Caki2 (cell line): ENCODE data around the gene PSMA5. TPM values are rescaled to one million over a fixed set of nuclear protein-coding genes. Genes with fewer than 3 reads are reported as not detected.
"Not testable (repeated sequence)": the region's sequence is repeated elsewhere in the genome, so short reads cannot be mapped to it uniquely, and the experiment has no call there.

ENCODE experiments used
- DNase-seq: peaks from one replicate; pipeline ENCODE4 v3.0.0-alpha.2; 2015; ENCODE audit warnings: low read depth
- in situ Hi-C: cut with HindIII; loops from 2 replicates; pipeline ENCODE4 v1.10.0; 2016; ENCODE audit warnings: low sequenced_read_pairs, low pct_unique_long_range_greater_than_20kb, mixed read lengths
- total RNA-seq: library from RNA; depleted of rRNA; stranded (reverse); fragments of >200 nt; shearing (Covaris generic); gene quantifications from 2 replicates; pipeline ENCODE4 v1.2.3, GENCODE V29; 2014; ENCODE audit warnings: low replicate concordance

PSMA5 gene
- total RNA-seq, 1 experiment from 2014 or later = 108 TPM

GRCh38 chr1:109381573-109381972 lies 44.7 kb downstream of the PSMA5 start:
- in situ Hi-C loops = no loop called here
- DNase-seq = no peak

DNA sequence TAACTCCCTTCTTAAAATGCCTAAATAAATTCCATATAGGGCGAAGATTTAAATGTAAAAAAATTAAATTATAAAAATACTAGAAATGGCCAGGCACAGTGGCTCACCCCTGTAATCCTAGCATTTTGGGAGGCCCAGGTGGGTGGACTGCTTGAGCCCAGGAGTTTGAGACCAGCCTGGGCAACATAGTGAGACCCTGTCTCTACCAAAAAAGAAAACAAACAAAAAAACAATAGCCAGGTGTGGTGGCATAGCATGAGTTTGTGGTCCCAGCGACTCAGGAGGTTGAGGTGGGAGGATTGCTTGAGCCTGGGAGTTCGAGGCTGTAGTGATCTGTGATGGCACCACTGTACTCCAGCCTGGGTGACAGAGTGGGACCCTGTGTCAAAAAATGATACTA lies 46.3 kb downstream of the PSMA5 start:
- in situ Hi-C loops = no loop called here
- no peak for DNase-seq

- in situ Hi-C loops = no loop called here
- DNase-seq = no peak
Measured at GRCh38 chr1:109379422-109379821, 46.8 kb downstream of the PSMA5 start.

DNA sequence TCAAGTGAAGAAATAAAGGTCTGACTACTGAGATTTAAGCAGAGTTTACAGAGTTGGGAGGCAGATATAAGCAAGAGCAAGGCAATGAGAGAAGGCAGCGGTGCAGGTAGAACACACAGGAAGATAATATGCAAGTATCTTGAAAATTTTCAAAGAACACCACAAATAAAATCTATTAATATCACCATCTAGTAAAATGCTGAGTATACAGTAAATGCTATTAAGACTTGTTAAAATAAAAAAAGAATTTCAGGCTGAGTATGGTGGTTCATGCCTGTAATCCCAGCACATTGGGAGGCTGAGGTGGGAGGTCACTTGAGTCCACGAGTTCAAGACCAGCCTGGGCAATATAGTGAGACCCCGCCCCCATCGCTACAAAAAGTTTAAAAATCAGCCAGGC lies 48.5 kb downstream of the PSMA5 start:
- in situ Hi-C loops = no loop called here
- DNase-seq = no peak

DNA sequence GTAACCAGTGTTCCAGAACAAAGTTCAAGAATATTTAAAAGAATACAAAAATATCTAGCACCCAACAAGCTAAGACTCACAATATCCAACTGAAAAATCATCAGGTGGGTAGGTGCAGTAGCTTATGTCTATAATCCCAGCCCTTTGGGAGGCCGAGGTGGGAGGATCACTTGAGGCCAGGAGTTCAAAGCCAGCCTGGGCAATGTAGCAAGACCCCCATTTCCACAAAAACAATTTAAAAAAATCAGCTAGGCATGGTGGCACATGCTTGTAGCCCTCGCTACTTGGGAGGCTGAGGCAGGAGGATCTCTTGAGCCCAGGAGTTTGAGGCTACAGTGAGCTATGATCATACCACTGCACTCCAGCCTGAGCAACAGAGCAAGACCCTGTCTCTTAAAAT lies 52.6 kb downstream of the PSMA5 start:
- DNase-seq, in situ Hi-C loops: not testable (repeated sequence)

DNA sequence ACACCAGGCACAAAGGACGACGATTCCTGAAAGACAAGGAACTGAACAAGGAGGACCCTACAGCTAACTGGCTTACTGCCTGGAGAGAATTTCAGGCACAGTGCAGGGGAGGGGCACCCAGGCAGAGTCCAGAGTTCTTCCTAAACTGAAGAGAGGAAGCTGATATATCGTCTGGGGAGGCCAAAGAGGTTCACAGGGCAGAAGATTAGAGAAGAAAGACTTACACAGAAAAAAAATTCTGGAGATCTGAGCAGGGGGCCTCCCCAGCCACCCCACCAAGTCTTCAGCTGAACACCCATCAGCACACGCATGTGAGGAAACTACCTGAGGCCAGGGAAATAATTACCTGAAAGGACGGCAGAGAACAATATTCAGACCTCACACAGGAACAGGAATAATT lies 53.1 kb downstream of the PSMA5 start:
- DNase-seq = no peak
- in situ Hi-C loops = no loop called here

GRCh38 chr1:109372281-109372680 lies 54.0 kb downstream of the PSMA5 start:
- in situ Hi-C loops = no loop called here

DNA sequence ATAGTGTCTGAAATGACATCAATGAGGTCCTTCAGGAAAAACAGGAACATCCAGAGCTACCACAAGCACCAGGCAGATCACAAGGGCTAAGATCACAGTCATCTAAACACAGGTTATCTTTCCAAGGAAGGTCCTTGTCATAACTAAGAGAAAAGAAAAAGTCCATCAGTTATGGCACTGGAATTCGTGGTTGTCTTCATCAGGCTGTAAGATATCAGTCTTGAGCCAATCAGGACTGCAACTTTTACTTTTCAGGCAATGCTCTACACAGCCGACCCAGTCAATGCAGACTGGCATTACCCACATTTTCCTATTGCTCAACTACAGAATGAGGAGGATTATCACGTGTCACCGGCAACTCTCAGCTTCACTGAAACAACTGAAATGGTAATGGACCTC lies 54.9 kb downstream of the PSMA5 start:
- no peak for DNase-seq

More at GRCh38 chr1:109372281-109372680, 54.0 kb downstream of the PSMA5 start:
- DNase-seq = no peak

DNA sequence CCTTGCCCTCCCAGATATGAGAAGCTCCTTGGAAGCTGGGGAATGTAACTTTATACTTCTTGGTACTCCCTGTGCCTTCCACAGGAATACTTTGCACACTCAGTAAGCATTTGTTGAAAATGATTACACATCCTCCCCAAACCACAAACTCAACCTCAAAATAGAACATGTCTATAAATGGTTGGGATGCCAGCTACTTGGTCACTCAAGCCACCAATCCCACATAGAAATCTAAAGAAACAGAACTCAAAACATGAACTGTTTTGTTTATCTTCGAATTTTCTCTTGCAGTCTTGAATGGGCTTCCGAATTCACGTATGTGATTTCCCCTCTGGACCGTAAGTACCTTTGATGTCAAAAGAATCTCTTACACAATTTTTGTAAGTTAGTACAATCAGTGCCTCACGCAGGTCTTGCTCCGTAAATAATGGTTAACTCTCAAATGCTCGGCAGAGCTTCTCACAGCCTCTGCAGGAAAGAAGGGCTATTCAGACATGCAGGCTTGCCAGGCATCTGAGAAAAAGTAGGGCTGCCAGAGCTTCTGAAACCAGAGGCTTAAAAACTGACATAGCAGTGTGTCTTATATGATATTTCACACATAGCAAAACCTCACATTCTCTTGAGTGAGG lies 55.4 kb downstream of the PSMA5 start:
- no peak for DNase-seq
- in situ Hi-C loops = no loop called here

More for the DNA sequence above, 54.9 kb downstream of the PSMA5 start:
- in situ Hi-C loops = no loop called here

GRCh38 chr1:109369167-109369746 lies 57.0 kb downstream of the PSMA5 start:
- no peak for DNase-seq
- in situ Hi-C loops = no loop called here

DNA sequence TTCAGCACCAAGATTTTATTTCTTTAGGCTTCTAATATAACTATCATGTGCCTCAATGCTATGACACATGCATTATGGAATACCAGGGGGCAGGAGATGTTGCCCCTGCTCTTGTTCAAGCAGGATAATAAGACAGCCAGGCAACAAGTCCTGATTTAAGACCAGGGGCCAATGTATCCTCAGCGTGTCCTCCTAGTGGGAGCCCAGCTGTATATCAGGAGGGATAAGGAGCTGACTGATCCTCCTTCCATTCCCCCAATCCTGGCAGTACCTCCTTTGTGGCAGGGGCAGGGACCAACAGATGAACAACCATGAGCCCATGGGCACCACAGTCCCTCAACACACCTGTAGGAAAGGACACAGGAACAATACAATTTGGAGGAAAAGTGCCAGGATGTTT lies 57.8 kb downstream of the PSMA5 start:
- in situ Hi-C loops = no loop called here

GRCh38 chr1:109367626-109368025 lies 58.6 kb downstream of the PSMA5 start:
- DNase-seq = no peak
- in situ Hi-C loops = no loop called here

More for the DNA sequence above, 57.8 kb downstream of the PSMA5 start:
- DNase-seq = no peak

GRCh38 chr1:109365642-109366204 lies 60.5 kb downstream of the PSMA5 start:
- no peak for DNase-seq
- in situ Hi-C loops = no loop called here

DNA sequence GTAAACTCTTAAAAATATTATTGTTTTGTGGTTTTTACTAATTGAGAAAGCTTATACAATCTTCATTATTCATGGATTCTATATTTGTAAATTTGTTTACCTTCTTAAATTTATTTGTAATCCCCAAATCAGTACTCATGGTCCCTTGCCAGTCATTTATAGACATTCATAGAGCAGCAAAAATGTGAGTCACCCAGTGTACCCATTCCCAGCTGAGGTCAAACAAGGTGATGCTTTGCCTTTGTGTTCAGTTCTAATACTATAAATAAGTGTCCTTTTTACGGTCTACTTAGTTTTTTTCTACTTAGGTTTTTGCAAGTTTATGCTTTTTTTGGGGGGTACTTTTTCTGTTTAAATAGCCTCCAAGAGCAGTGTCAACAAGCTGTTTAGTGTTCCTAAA lies 64.6 kb downstream of the PSMA5 start:
- DNase-seq = no peak

GRCh38 chr1:109361069-109361468 lies 65.2 kb downstream of the PSMA5 start:
- in situ Hi-C loops = no loop called here
- DNase-seq = no peak

More for the DNA sequence above, 64.6 kb downstream of the PSMA5 start:
- in situ Hi-C loops = no loop called here

DNA sequence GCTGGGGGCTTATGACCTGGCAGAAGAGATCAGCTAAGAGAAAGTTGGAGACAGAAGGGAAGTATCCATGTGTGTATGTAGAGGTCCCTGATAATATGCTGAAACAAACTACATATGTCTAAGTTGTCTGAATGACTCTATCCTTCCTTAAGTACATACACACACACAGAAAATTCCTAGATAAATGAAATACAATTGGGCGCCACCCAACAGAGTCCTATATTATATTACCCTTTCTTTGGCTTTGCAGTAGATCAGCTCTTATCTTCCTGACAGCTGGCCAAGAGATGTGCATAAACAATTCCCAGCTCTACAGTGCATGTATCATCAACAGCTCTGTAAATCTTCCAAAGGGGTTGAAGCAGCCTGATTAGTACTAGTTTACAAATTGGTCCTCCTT lies 68.6 kb downstream of the PSMA5 start:
- no peak for DNase-seq
- in situ Hi-C loops = no loop called here

DNA sequence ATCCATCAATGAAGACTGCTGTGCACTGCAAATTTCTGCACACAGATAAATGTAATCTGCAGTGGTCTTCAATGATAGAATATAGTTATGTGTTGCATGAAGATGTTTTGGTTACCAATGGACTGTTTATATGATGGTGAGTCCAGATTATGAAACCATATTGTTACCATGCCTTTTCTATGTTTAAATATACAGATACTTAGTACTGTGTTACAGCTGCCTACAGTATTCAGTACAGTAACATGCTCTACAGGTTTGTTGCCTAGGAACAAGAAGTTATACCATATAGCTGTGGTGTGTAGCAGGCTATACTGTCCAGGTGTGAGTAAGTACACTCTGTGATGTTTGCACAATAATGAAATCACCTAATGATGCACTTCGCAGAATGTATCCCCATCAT lies 69.3 kb downstream of the PSMA5 start:
- in situ Hi-C loops = no loop called here
- DNase-seq = no peak

GRCh38 chr1:109356505-109356904 lies 69.7 kb downstream of the PSMA5 start:
- in situ Hi-C loops = no loop called here
- no peak for DNase-seq

DNA sequence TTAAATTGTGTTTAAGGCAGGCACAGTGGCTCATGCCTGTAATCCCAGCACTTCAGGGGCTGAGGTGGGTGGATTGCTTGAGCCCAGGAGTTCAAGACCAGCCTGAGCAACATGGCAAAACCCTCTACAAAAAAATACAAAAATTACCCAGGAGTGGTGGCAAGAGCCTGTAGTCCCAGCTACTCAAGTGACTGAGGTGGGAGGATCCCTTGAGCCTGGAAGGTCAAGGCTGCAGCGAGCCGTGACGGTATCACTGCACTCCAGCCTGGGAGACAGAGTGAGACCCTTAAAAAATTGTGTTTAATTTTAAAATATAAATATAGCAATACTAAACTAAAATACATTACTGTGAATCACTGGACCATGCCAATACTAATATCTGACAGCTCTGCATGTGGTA lies 71.3 kb downstream of the PSMA5 start:
- in situ Hi-C loops = no loop called here
- DNase-seq = no peak

DNA sequence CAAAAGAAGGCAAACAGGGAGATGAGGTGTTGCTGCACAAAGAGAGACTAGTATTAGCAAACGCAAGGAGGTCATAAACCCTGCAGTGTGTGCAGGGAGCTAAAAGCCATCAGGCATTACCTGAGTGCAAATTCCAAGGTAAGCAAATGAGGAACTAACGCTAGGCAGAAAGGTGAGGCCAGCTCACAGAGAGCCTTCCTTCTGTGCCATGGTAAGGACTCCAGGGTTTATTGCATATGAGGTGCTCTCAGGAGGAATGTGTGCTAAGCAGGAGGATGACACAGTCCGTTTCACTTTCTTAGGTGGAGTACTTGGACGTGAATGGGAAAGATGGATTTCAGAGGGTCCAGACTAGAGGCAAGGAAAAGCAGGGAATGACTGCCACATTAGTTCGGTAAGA lies 74.8 kb downstream of the PSMA5 start:
- DNase-seq = no peak
- in situ Hi-C loops = no loop called here
